SU-DHL-6 (cell line): Measurements from ENCODE around the gene PRKCA.

ENCODE experiments used
- CTCF ChIP-seq: fragments of 200-600 bp; sonication (generic); IDR thresholded peaks from one replicate; pipeline ENCODE4 v1.5.1; 2017; ENCODE audit warnings: antibody characterized with exemption, mild to moderate bottlenecking, low read length, moderate library complexity; ENCODE audit not compliant: insufficient read depth, poor library complexity, severe bottlenecking
- EZH2phosphoT487 ChIP-seq: fragments of 200-600 bp; sonication (generic), shearing (Covaris generic); conservative IDR thresholded peaks from 2 replicates; pipeline ENCODE4 v1.6.1; 2018; ENCODE audit warnings: mild to moderate bottlenecking, antibody characterized with exemption, low read length, moderate library complexity, mixed read lengths

- TF ChIP-seq CTCF (no peak), EZH2phosphoT487 (no peak)
These were observed 293.5 kb downstream of the PRKCA start for GRCh38 chr17:66595893-66596292.
